GM20431 (cell line): ENCODE data around the gene CASKIN1.

ENCODE experiments used
- in situ Hi-C: fragments of 300-500 bp; cut with MseI, MboI; formaldehyde crosslinking; loops from one replicate; pipeline ENCODE4 v1.15.0; 2020; ENCODE audit warnings: low sequenced_read_pairs; ENCODE audit not compliant: unreplicated experiment

The CASKIN1 gene

DNA sequence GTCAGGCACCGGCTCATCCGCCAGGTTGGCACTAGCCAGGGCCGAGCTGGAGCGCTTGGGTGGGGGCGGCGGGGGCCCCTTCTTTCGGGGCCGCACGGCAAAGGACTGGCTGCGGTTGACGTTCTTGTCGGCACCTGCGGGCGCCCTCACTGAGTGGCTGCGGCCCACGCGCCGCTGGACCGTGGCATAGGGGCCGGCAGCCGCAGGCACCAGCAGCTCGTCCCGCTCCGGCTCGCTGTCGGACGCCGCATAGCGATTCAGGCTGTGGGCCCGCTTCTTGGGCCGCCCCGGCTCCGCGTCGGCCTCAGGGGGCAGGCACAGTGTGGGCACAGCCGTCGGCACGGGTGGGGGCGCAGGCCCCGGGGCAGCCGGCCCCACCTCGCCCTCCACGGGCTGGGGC is 15.9 kb downstream of the CASKIN1 start:
- in situ Hi-C loops, result no loop called here

DNA sequence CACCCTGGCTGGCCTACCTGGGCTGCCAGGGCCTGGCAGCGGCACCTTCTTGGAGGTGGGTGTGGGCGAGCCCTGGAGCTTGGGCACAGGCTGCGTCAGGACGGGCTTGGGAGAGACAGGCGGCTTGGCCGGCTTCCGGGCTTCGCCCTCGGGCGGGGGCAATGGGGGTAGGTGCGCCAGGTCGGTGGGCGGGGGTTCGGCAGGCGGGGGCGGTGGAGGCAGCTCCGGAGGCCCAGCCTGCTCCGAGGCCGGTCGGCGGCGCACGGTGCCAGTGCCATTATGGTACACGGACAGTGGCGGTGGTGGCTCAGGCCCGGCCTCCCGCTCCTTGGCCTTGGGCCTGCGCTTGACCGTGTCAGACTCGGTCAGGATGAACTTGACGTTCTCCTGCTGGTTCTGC is 16.8 kb downstream of the CASKIN1 start:
- in situ Hi-C loops, result no loop called here

DNA sequence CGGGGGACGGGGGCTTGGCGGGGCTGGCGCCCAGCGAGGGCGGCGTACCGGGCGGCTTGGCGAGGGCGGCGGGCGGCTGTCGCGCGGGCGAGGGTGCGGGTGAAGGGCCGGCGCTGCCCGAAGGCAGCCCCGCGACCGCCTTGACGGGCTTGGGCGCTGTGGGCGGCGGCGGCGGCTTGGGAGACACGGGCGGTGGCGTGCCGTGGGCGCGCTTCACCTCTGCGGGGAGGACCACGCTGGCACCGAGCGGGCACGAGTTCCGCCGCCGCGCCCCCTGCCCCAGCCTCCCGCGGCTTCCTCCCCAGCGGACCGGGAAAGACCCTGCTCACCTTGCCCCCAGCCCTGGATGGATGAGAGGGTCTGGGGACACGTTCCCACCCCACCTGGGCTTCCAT is 17.3 kb downstream of the CASKIN1 start:
- in situ Hi-C loops, result no loop called here

DNA sequence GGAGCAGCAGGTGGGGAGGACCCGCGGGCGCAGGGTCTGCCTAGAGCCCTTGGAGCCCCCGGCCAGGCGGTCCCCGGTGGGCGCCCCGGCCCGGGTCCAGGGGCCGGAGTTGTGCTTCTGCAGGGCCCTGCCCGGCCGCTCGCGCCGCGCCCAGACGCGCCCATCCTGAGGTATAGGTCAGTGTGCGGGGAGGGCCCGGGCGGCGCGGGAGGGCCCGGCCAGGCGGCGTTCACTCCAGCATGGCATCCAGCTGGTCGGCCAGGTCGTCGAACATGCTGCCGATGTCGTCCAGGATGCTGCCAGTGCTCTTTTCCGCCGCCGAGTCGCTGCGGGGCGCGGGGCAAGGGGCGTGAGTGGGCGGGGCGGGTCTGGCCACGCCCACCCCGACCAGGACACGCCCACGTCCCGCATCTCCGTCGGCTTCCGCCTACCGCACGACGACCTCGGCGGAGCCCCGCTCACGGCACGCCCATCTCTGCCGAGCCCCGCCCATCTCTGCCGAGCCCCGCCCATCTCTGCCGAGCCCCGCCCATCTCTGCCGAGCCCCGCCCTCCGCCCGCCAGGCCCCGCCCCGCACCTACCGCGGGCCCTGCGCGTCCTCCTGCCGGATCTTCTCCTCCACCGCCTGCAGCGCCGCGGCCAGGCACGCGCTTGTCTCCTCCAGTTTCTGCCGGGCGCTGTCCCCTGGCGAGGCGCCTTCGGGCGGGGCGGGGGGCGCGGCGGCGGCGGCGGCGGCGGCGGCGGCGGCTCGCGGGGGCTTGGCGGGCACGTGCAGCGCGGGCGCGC is 17.9 kb downstream of the CASKIN1 start:
- in situ Hi-C loops, result no loop called here

DNA sequence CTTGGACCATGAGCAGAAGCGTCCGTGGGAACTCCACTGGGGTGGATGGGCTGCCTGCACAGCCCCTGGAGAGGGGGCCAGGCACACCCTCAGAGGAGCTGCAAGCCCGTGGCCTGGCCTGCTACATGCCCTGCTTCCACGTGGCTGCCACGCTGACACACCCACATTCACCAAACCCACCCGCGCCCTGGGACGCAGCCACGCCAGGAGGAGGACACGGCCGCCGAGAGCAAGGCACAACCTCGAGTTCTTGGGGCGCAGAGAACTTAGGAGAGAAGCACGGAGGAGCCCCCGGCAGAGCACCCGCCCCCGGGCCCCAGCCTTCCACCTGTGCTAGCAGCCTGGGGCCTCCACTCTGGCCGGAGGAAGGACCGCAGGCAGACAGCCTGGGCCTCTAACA is 18.8 kb downstream of the CASKIN1 start:
- in situ Hi-C loops, result no loop called here

DNA sequence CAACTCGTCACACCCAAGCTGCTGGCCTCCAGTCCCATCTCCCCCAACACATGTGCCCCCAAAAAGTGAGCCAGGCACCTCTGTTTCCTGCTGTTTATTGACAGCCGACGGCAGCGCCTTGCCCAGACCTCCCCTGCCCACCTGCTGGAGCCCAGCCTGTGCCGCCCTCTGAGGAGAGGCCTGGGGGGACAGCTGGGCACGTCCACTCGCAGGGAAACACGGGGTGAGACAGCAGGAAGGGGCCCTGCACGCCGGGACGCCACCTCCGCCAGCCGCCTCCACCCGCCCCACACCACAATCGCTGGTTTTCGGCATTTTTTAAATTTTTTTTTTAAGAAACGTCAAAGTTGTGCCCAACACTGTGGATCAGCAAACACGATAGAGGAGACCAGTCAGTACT is 19.3 kb downstream of the CASKIN1 start:
- in situ Hi-C loops, result no loop called here

DNA sequence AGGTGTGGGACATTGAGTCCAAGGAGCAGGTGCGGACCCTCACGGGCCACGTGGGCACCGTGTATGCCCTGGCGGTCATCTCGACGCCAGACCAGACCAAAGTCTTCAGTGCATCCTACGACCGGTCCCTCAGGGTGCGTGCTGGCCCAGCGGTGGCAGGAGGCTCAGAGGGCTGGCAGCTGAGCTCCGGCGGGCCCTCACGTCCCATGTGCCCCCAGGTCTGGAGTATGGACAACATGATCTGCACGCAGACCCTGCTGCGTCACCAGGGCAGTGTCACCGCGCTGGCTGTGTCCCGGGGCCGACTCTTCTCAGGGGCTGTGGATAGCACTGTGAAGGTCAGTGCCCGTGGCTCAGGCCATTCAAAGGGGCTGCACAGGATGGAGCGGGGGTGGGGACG is 20.4 kb downstream of the CASKIN1 start:
- in situ Hi-C loops, result no loop called here

DNA sequence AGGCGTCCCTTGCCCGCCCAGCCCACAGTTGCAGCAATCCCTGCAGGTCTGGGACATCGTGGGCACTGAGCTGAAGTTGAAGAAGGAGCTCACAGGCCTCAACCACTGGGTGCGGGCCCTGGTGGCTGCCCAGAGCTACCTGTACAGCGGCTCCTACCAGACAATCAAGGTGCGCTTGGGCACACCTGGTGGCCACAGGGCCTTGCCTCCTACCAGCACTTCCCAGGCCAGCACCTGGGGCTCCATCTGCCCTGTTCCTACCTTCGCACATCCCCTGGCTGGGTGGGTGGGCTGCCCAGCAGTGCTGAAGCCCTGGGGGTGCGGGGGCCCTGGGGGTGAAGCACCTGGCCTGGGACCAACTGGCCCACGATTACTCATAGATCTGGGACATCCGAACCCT is 21.0 kb downstream of the CASKIN1 start:
- in situ Hi-C loops, result no loop called here

DNA sequence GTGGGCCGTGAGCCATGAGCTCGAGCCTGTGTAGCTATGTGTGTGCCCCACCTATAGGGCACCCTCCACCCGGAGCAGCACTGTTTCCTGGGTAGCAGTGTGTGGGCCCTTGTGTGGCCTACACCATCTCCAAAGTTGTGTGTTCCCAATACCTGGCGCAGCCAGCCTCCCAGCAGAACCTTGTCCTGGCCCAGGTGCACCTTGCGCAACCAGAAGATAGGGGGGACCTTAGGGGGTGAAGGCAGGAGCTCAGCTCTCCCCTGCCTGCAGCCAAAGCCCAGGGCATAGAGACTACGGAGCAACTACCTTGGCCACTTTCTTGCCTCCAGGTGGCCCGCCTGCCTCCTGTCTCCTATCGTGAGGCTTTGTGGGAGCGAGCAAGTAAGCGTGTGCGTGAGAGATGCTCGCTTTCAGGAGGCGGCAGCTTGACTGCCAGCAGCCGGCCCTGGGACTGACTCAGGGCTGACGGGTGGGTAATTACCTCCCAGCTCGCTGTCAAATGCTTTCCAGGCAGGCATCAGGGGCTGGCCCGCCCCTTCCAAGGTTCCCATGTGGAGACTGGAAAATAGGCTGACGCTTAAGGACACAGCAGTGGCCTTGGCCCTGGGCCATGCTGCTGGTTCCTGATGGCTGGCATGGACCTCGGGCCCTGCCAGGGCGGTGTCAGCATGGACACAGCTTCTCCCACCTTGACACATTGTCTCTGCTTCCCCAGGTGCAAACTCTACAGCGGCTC is 21.8 kb downstream of the CASKIN1 start:
- in situ Hi-C loops, result no loop called here

DNA sequence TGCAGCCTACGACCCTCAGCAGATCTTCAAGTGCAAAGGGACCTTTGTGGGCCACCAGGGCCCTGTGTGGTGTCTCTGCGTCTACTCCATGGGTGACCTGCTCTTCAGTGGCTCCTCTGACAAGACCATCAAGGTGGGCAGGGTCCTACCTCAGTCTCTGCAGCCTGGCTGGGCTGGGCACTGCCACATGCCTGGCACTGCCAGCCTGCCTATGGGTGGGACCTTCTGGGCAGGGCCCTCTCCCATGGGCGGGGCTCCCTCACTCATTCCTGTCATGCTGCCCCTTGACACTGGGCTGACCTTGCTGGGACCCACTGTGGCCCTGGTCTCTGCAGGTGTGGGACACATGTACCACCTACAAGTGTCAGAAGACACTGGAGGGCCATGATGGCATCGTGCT is 22.5 kb downstream of the CASKIN1 start:
- in situ Hi-C loops, result no loop called here

DNA sequence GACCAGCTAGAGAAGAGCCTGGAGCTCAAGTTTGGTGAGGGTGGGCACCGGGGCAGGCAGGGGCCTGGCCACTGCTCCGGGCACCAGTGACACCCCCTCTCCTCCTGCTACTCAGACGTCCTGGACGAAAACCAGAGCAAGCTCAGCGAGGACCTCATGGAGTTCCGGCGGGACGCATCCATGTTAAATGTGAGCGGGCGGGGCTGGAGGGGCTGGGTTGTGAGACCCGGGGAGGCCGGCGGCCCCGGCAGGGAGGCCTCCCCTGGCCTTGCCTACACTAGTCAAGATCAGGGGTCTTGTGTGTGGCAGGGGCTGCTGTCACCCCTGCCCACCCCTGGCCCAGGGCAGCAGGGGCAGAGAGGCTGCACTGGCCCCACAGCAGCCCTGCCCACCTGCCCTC is 23.0 kb downstream of the CASKIN1 start:
- in situ Hi-C loops, result no loop called here

DNA sequence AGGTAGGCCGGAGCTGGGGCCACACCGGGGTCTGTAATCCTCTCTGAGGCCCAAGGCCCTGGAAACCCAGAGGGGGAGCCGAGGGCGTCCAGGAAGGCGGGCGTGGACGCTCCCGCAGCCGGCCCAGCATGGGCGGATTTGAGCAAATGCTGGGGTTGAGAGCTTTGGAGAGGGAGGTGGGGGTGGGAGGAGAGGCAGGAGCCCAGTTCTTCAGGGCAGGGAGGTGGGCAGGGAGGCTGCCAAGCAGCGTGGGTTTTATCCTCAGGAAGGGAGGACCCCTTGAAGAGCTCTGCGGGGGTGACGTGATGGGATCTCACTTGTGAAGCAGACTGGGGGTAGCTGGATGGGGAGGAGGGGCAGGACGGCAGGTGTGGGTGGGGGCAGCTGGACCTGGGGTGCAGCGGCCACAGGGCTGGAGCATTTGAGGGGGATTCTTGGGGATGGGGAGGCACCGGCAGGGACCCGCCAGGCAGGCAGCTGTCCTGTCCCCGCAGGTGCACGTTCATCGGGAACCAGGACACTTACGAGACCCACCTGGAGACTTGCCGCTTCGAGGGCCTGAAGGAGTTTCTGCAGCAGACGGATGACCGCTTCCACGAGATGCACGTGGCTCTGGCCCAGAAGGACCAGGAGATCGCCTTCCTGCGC is 23.6 kb downstream of the CASKIN1 start:
- in situ Hi-C loops, result no loop called here

DNA sequence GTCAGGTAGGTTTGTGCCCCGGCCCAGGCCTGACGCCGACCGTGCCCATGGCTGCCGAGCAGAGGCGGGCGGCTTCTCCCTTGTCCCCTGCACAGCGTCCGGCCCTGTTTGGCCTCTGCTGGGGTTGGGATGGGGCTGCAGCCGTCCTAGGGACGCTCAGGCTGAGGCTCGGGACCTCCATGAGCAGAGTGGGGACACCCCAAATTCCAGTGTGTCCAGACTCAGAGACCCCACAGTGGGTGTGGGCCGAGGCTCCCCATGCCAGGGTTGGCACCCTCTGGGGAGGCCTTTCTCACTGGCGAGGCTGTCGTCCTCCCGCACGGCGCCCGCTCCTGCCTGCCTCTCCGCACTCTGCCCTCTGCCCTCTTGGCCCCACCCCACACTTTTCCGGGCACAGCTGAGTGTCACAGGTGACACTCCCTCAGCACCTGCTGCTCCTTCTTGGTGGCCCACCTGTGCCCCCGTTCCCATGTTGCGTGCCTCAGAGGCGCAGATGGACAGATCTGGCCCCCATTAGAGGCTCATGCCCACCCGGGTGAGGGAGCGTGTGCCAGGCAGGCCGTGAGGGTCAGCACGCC is 24.7 kb downstream of the CASKIN1 start:
- in situ Hi-C loops, result no loop called here

DNA sequence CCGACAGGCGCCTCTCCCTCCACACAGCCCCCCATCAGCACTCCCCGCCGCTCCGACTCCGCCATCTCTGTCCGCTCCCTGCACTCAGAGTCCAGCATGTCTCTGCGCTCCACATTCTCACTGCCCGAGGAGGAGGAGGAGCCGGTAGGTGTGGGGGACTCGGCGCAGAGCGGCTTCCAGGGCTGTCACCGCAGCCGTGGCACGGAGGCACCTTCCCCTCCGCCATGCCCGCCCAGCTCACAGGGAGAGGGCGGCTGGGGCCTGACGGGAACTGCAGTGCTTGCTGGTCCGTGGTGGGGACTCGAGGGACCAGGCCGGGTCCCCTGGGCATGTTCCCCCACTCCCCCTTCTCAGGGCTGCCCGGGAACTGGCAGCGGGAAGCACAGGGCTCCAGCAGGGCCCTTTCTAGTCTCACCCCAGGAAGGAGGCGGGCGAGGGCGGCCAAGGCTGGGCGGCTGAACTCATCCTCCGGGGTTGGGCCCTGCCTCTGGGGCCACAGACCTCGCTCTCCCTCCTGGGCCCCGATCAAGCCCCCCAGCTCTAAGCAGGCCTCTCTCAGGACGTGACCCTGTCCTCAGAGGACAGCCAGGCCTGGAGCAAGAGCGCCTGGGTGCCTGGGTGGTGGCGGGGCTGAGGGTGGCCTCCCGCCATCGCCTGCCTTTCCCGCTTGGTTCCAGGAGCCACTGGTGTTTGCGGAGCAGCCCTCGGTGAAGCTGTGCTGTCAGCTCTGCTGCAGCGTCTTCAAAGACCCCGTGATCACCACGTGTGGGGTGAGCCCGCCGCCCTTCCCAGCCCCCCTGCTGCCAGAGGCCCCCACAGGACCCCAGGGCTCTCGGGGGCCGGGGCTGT is 25.6 kb downstream of the CASKIN1 start:
- in situ Hi-C loops, result no loop called here

DNA sequence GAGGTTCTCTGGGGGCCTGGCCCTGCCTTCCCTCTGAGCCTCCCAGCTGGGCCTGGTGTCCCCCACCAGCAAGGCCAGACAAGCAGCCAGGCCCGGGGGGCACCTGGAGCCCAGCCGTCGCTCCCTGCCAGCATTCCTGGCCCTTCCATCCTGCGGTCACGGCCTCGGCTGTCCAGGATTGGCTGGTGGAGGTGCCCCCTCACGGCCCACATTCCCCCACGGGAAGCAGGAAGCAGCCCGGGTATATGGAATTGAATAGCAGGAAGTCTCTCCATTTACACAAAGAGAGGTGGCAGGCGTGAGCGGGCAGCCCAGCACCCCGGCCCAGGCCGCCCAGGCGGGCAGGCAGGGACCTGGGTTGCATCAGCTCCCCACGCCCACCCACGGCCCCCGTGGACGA is 26.3 kb downstream of the CASKIN1 start:
- in situ Hi-C loops, result no loop called here

DNA sequence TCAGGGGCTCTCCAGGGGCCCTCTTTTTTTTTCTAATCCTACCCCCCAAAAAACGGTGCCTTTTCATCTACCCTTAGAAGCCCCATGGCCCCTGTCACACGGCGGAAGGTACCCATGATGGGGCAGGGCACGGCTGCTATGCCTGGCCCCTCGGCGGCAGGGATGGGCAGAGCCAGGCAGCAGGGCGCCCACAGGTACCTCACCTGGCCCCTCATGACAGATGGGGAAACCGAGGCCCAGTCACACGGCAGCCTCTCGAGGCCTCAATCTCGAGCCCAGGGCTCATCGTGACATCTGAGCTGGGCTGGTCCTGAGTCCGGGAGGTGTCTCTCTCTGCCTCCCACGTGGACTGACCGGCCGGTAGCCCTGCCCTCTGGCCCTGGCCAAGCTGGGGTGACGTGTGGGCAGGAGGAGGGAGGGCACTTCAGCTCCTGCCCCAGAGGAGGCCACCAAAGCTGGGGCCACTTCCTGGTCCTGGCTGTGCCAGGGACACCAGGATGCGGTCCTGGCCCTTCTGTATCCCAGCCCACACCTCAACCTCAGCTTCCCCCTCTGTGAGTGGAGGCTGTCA is 29.3 kb downstream of the CASKIN1 start:
- in situ Hi-C loops, result no loop called here

DNA sequence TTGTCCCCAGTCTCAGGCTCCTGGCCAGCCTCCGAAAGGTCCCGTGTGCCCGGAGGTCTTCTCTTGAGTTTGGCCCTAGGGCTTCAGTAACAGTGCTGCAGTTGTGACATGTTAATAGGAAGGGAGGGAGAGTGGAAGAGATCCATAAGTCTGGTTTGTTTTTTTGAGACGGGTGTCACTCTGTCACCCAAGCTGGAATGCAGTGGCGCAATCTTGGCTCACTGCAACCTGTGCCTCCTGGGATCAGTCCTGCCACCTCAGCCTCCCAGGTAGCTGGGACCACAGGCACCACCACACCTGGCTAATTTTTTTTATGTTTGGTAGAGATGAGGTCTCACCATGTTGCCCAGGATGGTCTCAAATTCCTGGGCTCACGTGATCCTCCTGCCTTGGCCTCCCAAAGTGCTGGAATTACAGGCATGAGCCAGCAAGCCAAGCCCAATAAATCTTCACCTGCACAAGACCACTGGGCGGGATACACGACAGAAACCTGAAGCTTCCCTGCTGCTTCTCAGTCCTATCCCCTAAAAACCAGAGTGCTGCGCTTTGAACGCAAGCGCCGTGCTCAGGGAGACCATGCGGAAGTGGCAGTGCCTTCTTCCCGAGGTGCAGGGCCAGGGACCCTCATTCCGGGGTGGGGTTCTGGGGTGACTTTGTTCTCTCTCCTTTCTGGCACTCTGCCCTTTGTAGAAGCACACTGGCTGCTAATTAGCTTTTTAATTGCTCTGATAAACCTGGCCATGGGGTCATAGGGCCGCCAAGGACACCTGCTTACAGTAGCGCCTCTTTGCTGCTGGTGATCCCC is 29.9 kb downstream of the CASKIN1 start:
- in situ Hi-C loops, result no loop called here

DNA sequence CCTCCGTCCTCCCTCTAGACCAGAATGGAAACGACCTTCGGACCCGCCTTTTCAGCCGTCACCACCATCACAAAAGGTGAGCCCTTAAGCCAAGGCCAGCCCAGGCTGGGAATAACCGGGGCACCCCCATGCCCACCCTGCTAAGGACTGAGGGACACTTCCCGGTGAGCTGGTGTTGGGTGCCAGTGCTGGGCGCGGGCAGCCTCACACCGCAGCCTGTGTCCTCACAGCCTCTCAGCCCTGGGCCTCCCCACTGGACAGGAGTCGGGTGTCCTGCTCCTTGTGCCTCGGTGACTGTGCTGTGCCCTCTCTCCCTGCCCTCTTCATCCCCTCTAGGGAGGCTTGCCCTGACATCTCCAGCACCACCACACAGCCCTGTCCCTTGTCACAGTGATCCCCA is 30.5 kb downstream of the CASKIN1 start:
- in situ Hi-C loops, result no loop called here
